Non-pigmented ciliary epithelial cell (primary cell): Measurements from ENCODE around the gene SEZ6.

ENCODE experiments used
- DNase-seq: peaks from one replicate; pipeline ENCODE4 v3.0.0-alpha.2; 2010; ENCODE audit warnings: low read depth

The SEZ6 gene

DNA sequence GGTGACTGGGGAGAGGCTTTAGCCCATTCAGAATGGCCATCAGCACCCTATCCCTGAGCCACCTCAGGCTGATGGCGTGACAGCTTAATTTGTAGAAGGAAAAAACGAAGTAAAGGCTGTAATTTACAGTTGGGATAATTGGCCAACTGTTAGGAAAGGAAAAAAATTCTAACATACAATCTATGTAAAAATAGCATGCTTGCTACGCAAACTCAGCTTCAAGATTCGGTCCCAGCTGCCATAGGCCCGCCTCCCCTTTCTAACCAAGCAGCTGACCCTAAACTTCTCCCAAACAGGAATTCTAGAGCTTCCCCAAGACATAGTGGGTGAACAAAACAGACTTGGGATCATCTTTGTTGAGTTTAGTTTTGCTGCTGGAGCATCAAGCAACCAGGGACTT lies 4.9 kb downstream of the SEZ6 start:
- no peak for DNase-seq

DNA sequence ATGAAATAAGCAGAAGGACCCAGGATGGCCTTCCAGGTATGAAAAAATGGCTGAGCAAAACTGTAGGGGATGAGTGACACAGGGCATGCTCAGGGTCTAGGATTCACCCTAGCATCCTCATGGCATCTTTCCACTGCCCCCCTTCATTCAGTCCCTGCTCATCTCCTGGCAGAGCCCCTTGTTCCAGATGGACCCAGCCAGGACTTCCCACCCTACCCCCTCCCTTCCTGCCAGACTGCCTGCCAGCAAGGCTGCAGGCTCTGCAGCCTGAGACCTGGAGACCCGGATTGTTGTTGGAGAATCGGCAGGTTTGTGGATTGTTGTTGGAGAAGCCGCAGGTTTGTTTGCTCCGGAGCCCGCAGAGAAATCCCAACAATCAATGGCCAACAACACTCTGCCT lies 6.6 kb downstream of the SEZ6 start:
- DNase-seq, result no peak

DNA sequence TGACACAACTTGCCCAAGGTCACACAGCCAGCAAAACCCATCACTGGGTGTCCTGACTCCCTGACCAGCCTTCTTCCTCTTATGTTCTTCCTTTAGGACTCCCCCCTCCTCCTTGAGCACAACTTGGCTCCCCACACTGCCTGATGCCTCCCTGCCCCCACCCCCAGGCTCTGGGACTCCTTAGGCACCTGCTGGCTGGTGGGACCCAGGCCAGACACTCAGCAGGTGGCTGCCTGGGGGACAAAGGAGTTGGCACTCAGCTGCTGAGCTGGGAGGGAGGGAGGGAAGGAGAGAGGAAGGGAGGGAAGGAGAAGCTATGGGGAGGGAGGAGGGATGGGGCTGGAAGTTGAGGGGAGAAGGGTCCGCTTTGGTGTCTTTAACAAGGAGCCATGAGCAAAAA lies 8.0 kb downstream of the SEZ6 start:
- DNase-seq, result no peak

DNA sequence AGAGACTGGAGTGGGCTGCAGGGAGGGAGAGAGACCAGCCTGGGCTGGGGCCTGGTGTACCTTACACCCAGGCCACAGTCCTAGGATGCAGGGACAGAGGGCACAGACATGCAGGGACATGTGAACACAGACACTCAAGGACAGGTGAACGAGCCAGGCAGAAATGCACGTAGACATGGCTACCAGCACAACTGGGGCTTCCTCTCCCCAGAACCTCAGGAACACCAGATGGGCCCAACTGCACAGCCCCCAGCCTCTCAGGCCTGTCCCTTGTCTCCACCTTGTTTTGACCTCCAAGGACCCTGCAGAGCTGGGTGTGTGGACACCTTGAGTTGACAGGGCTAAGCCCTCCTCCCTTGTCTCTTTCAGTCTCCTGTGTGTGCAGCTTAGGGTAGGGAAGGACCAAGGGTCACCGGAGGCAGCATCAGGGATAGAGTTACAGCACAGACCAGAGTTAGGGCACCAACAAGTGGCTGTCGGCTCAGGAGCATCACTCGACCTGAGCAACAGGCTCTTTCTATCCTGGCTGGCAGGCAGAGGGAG lies 9.2 kb downstream of the SEZ6 start:
- DNase-seq, result no peak

DNA sequence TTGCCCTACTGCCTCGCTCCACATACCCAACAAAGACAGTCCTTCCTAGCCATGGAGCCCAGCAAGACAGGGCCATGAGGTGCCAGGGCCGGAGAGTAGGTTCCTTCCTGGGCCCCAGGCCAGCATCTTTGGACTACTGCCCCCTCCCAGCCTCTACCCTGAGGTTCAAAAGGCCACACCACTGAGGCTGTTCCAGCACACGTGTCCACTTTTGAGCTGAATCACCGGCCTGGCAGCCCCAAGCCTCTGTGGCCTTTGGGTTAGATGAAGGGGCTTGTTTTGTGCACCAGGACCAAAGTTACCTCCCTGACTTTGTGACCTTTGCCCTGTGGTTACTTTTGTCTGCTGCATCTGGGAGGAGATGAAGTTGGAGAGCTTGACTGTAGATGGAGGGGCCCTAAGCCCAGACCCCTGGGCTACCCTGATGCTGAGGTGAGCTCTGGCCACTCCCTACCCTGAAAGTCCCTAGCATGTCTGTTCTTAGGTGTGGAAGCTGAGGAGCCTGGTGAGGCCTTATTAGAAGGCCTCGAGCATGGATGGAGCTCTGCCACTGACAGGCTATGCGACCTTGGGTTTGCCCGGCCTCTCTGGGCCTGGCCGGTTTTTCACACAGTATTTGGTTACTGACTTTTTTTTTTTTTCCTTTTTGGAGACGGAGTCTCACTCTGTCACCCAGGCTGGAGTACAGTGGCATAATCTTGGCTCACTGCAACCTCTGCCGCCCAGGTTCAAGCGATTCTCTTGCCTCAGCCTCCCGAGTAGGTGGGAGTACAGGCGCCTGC lies 12.0 kb downstream of the SEZ6 start:
- no peak for DNase-seq

DNA sequence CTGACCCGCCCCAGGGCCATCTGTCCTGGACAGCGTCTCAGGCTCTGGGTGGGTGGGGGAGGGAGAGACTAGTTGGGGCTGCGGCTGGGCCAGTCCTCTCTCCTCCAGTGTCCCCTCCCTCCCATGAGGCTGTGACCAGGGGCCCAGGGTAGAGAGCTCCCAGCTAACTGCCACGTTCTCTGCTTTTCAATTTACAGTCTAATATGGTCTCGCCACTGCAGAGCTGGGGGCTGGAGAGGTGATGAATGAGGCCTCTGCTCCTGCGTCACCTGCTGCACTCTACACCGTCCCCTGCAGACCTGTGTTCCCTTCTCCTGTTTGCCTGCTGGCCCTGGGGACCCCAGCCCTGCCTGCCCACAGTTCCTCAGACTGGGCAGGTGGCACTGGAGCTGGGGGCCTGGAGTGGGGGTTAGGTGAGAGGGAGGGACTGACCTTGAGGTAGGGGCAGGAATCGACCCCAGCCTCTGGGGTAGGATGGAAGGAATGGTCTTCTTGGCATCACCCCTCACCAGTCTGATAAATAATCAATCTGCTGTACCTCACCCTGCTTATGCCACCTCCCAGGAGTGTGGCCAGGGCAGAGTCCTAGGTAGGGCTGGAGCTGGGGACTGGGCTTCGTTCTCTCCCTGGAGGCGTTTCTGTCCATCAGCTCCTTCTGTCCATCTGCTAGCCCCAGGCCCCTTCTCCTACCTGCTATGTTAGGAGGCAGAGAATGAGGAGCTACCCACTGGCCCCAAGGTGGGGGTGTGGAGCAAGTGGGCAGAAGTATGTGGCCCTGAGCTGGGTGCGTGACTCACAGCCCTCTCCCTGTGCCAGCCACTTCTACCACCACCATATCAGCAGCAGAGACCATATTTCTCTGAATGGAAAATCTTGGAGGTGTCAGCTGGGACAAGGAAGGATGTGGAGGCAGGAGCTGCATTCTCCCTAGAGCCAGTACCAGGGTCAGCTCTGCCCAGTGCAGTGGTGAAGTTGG lies 12.9 kb downstream of the SEZ6 start:
- no peak for DNase-seq

DNA sequence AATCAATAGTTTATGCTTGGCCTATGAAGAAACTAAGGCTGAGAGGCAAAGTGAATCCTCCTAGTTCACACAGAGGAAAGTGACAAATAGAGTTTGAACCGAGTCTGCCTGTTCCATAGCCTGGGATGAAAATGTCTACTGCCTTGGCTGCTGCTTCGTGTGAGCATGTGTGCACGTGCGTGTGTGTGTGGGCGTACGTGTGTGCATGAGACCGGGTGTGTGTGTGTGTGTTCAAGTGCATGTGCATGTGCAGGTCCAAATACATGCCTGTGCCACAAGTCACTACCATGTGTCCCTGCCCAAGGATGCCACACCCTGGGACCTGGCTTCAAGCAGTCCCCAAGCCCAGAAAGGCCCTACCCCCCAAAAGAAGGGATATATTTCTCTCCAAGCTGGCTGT lies 13.6 kb downstream of the SEZ6 start:
- DNase-seq, result no peak

DNA sequence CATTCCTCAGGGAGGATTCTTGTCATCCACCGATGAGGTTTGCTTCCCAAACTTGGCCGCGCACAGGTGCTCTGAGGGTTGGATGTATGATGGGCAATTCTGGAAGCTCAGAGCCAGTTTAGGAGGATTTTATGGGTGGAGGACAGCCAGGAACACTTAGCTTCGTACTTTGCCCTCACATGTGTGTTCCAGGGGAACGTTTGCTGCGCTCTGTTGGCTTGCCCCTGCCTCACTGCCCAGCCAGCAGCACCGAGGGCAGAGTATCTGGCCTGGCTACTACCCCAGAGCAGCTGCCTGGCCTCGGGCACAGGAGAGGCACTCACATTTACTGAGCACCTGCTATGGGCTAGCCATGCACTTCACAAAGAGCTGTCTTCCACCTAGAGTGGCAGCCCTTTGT lies 14.1 kb downstream of the SEZ6 start:
- DNase-seq, result no peak

DNA sequence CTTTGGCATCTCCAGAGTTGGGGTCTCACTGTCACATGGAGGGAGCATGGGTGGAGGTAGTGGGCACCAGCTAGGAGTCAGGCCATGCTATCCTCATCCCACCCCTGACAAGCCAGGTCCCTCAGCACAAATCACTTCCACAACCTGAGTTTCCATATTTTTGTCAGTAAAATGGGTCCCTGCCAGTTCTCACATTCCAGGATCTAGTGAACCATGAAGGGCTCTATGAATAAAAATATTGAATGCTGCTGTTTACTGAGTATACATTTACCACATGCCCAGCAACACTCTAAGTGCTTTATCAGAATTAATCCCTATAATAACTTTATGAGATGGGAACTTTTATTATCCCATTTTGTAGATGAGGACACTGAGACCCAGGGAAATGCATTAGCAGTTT lies 16.8 kb downstream of the SEZ6 start:
- no peak for DNase-seq

DNA sequence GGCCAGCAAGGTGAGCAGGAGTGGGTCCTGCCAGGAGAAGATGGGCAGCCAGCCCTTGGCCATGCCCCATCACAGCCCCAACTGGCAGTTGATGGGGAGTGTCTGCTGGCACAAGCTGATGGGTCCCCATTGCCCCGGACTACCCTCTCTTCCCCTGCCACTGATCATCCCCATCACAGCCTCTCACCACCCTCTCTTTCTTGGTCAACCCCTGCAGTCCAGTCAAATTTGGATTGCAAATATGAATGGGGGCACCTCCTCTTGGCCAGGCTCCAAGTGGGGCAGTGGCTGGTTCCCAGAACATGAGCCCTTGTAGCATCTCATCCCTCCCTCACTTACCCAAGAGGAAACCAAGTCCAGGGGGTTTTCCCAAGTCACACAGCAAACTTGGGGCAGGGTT lies 17.4 kb downstream of the SEZ6 start:
- no peak for DNase-seq

DNA sequence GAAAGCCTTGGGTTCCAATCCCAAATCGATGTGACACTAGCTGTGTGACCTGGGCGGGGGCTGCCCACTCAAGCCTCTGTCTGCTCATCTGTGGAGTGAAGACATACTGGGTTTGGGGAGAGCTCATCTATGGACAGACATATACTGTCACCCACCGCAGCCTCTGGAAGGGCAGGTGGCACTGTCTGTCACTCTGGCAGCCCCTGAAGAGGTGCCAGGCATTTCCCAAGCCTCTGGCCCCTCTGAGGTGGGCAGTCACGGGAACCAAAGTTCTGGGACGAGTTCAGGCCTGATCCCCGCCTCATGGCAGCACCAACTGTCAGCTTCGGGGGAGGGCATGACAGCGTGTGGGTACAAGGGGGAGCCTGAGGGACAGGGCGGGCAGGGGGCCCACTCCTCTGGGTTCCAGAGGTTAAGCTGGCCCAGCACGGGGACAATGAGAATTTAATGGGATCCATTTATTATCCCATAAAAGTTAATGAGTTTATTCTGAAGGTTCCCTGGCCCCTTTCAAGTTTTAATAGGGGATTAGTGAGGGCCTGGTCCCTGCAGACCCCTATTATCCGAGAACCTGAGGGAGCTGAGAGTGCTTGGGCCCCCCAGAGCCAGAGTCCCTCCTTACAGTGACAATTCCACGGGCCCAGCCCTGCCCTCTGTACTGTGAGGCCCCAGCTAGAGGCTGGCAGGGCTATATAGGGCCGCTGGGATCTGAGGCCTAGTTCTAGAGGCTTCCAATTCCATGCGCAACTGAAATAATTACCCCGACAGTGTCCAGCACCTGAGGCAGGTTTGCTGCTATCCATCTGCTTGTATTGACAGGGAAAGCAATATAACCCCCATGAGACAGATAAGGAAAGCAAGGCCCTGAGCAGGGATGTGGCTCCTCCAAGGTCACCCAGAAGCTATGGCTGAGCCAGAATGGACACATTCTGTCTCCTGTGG lies 18.8 kb downstream of the SEZ6 start:
- DNase-seq, result no peak

DNA sequence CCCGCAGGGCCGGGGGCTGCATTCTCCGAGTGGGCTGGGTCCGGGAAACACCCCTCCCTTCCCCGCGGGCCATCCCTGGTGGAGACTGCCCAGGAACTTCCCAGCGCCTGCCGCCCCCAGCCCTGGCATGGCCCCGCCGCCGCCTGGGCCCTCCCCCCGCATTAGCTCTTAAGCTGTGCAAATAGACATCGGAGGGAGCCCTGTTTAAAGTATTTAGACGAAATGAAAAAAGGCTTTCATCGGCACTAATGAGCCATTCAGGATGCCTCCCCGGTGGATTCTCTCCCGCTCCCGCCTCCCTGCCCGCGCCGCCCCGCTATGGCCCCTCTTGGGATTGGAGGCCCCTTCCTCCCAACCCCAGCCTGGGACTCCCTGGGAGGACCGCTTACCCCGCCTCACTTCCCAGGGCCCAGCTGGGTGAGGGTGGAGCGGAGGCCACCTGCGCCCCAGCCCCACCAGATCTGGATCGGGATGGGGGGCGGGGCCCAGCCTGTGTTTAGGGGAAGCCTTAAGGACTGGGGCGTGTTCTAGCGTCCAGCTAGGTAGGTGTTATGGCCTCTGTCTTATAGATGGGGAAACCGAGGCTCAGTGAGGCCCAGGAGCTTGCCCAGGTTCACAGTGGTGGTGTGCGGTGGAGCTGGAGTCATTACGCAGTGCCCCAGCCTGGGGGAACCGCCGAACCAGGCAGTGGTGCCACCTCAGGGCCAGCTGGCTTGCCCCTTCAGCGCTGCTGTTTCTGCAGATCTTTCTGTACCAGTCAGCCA lies 19.7 kb downstream of the SEZ6 start:
- DNase-seq, result no peak

DNA sequence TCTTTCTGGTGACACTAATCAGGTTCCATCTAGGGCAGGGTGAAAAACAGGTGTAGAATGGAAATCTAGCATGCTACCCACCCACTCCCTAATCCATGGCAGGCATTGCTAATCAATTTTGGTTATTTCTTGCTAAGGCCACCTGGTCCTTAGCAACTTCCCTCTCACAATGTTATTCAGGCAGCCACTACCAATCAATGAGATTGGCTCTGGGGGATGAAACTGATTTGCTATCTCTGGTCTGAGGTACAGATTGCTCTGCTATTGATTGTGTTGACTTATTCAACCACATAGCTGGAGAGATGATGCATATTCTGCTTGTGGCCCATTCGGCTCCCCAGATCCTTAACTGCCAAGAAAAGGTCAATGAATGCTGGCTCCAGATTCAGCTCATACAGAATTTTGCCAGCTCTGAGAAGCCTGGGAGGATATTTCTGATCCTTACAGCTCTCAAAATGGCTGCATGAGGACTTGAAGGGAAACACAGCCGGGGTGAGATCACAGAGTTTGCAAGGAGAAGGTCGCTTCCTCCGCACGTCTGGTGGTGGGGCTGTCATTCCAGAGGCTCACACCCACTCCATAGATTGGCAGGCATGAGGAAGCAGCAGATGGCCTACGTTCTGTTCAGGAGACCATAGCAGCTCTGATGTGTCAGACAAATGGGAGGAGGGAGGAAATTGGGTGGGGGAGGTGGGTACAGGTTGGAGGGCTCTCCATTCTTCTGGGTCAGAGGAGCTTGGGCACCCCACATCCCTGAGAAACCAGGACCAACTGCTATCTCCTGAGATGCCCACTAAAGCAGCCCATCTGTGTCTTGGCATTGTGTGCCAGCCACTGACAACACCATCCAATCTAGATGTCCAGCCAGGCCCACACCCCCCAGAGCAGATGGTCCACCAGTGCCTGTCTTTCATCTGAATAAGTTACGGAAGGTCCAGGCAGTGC lies 22.3 kb downstream of the SEZ6 start:
- DNase-seq, result no peak

DNA sequence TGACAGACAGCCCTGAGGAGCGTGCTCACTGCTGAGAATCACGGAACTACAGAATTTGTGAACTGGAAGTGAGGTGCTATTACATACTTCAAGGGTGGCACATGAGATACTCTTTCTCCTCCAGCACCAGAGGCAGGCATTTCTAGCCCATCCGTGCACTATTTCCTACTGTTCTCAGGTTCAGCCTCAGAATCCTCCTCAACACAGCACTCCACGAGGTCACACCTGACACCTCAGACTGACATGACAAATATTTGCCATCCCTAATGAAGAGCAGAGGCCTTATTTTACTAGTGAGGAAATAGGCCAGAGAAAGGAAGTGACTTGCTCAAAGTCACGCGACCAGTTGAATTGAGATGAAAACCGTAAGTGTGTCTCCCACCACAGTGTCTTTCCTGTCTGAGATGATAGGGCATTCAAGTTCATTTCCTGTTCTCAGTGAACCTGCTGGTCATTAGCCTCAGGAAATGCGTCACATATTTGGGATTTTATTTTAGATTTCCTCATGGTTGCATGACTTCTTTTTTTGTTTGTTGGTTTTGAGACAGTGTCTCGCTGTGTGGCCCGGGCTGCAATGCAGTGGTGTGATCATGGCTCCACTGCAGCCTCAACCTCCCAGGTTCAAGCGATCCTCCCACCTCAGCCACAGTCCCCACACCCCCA lies 23.6 kb downstream of the SEZ6 start:
- no peak for DNase-seq

DNA sequence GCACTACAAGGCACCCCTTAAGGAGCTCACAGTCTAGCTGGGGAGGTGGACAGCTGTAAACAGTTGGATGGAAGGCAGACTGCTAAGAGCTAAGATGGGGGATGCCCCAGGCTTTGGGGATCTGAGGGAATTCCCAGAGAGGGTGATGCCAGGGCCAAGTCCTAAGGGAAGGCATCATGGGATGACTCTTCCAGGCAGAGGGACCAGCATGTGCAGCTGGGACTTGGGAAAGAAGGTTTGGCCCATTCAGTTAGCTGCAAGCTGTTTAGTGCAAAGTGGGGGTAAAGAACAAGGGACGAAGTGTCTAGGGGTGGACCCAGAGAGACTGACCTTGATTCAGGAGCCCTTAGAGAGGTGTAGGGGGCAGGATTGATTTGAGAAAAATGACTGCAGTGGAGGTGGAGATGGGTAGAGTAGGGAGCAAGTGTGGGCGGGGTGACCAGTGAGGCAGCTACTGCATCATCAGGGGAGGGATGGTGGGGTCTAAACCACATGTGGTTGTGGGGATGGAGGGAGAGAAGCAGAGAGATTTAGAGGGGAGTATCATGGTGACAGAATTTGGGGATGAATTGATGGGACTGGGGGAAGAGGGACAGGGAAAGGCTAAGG lies 27.4 kb downstream of the SEZ6 start:
- DNase-seq, result no peak

DNA sequence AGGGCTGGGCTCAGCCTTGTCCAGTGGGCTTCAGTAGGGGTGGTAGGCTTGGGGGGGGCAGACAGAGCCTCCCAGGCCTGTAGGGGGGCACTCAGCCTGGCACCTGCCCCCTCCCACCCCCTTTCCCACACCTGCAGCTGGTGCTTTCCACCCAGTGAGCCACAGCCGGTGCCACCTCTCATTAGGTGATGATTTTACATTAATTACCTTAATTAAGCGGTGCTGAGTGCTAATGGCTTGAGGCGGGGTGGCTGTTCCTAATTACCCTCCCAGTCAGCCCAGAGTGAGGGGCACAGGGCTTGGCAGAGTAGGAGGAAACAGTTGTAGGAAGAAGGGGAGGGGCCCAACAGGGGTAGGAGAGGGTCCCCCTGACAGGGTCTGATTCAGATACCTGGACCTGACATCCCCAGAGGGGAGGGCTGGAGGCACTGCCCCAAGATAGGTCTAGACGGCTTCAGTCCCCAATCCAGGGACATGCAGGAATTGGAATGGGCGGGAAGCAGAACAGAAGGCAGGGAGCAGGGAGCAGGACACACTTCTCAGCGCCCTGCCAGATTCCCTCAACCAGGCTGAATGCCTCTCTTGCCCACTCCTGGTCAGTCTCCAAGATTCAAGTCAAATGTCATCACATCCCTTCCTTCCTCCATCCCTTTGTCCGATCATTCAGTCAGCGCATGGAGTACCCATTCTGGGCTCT lies 28.0 kb downstream of the SEZ6 start:
- DNase-seq, result no peak

DNA sequence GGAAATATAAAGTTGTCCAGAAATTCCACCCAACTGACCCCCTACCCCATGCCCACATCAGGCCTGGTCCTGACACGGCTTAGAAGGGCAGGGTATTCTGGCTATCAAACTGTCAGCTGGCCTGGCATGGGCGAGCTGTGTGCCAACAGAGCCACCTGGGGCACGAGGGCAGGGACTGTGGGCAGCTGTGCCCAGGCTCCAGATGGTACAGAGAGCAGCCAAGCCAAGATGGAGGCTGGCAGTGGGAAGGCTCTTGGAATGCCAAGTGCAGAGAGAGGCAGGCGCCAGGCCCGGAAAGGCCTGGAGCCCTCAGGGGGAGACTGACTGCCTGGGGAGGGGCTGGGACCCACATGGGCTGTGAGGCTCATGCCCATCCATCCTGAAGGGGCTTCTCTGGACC lies 30.2 kb downstream of the SEZ6 start:
- DNase-seq, result no peak

DNA sequence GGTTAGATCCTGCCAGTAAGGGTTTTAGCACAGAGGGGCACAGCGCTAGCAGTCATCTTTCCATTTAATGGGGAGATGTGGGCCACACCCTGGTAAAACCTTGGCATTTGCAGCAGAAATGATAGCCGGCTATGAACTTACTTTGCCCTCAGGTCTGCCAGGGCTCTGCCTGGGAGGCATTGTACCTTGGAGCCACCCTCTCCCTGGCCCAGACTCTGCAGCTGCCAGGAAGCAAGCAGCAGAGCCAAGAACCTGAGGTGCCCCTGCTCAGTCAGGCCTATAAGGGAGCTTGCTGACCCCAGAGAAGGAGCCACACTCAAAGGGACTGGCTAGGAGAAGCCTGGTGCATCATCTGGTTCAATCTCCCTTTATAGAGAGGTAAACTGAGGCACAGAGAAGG lies 30.8 kb downstream of the SEZ6 start:
- DNase-seq, result no peak
